Raji (cell line): ENCODE data around the gene CNTLN.

ENCODE experiments used
- POLR2A ChIP-seq: IDR thresholded peaks from 2 replicates; pipeline ENCODE4 v1.6.1; 2011; ENCODE audit warnings: low read depth, low read length, control low read depth; ENCODE audit not compliant: insufficient read depth

Gene CNTLN

DNA sequence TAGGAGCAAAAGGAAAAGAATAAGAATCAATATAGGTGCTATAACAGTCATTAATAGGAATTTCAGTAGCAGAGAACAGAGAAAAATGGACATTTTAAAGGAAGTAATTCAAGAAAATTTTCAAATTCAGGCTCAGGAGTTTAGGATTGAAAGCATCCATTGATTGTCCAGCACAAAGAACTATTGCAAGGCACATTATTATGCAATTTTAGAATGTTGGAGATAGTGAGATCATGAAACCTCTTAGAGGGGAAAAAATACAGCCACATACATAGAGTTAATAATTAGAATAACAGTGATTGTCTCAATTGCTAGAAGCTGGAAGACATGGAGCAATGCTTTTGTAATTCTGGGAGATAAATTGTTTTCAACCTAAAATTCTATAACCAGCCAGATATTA lies 31.5 kb downstream of the CNTLN start:
- no peak for TF ChIP-seq POLR2A

DNA sequence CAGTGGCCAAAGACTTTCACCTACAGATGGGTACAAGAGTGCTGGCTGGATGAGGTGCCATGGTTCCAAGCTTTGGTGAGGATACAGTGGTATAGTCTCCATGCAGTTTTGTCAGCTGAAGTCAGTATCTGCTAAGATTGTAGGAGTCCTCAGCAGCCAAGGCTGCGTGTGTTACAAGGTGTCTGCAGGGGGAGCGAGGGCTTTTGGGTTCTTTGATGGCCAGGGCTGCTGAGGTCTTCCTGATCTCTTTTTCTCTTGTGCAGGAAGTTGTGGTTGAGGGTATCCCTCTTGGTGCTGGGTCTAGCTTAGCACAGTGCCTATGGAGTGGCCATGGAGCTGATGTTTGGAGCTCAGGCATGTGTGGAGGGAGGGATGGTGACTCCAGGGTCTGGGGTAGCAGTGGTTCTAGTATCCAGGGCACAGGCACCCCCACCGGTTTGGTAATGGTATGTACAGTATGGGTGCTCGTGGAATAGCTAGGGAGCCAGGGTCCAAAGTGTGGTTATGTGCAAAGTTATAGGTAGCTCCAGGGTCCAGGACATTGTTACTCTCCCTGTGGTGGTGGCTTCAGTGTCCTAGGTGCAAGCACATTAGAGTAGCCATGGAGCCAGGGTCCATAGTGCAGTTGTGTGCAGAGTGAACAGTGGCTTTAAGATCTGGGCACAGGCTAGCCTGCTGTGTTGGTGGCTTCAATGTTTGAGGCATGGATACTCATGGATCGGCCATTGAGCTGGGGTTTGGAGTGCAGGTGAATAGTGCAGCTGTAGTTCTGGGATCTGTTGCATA lies 36.7 kb downstream of the CNTLN start:
- no peak for TF ChIP-seq POLR2A

DNA sequence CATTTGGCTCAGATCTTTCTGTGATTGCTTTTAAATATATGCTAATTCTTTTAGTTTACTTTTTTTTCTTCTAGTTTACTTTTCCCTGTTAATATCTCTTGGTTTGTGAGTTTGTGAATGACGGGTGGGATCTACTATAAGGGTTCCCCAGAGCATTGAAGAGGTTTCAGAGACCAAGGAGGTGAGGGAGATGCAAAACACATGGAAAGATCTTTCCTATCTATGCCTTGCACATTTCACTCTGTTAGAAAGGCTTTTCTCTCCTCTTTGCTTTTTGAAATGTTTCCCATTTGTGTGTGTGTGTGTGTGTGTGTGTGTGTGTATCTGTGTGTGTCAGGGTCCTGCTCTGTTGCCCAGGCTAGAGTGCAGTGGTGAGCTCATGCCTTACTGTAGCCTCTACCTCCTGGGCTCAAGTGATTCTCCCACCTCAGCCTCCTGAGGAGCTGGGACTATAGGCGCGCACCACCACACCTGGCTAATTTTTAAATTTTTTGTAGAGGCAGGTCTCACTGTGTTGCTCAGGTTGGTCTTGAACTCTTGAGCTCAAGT lies 50.7 kb downstream of the CNTLN start:
- TF ChIP-seq POLR2A, result no peak

DNA sequence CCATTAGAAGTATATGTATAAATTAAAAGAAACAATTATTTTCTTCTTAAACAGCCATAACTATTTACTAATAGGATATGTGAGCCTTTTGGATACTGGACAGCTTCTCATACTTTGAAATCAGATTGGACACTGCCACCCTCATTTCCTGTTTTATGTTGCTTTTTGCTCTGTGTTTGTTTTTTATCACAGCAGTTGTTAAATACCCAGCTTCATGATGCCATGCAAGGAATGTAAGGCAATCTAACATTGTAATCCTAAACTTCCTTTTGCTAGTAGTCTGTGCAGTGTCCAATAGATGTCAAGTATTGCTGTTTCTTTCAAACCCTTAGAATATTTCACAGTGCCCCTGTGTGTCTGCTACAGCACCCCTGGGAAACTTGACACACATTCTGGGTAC lies 56.2 kb downstream of the CNTLN start:
- no peak for TF ChIP-seq POLR2A

DNA sequence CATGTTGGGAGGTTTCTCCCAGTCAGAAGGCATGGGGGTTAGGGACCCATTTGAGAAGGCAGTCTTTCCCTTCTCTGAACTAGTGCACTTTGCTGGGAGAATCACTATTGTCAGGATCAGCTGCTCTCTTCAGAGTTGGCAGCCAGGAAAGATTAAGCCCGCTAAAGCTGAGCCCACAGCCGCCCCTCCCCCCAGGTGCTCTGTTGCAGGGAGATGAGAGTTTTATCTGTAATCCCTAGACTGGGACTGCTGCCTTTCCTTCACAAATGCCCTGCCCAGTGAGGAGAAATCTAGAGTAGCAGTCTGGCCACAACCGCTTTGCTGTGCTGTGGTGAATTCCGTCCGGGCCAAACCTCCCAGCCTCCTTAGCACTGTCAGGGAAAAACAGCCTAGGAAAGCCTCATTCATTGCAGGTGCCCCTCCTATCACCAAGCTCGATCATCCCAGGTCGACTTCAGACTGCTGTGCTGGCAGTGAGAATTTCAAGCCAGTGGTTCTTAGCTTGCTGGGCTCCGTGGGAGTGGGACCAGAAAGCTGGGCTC lies 69.8 kb downstream of the CNTLN start:
- no peak for TF ChIP-seq POLR2A

DNA sequence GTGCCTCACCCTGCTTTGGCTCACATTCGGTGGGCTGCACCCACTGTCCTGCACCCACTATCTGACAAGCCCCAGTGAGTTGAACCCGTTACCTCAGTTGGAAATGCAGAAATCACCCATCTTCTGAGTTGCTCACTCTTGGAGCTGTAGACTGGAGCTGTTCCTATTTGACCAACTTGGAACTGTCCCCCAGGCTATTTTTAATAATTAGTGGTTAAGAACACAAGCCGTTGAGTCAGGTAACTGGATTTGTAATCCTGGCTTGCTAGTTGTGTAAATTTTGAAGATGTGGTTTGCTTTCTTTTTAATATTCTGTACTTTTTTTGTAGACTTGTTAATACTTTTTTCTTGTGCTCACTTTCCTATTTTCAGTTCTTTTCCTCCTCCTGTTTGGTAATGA lies 81.2 kb downstream of the CNTLN start:
- no peak for TF ChIP-seq POLR2A

DNA sequence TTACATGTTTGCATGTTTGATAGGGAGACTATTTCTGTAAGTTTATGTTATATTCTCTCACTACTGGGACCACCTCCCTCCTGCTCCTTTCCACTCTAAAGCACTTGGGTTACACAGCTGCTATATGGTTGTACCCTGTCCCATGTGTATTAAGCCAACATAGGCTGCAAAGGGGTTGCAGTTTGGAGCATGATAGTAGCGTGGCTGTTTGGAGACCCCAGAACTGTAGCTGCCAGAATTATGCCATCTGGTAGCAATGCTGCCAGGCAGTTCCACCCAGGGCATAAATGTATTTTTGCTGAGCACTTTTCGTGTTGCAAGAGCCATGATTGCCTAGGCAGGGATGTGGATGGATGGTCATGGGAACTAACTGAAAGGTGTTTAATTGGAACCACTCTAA lies 81.8 kb downstream of the CNTLN start:
- no peak for TF ChIP-seq POLR2A

DNA sequence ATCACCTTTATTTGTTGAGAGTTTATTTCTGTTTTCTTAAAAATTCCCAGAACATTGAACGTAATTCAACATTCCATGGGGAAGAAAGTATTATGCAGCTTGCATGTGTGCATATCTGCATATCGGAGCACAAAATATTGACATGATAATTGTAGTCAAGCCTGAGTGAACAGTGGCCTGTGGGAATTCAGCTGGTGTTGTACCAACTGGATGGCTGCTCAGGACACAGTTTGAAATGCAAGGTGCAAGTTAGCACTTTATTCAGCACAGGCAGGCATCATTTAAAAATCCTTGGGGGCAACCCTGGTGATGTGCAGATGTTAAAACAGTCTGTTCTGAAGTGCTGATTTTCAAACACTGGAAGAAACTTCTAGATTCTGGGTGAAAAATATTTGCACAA lies 82.4 kb downstream of the CNTLN start:
- TF ChIP-seq POLR2A, result no peak

DNA sequence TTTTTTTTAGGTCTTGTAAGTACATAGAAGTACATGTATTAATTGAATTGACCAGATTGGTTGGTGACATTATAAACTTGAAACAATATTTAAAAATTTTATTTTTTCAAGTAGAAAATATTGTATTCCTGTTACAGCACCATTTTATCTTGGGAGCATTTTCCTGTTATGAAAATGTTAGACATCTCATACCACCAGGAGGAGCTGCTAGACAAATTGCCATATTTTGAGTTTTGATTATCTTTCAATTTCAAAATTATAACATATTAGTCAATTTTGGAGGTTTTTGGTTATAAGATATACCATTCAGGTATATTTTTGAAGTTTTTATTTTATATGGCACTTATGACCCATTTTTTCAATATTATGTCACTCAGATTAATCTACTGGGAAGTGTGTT lies 84.4 kb downstream of the CNTLN start:
- no peak for TF ChIP-seq POLR2A

DNA sequence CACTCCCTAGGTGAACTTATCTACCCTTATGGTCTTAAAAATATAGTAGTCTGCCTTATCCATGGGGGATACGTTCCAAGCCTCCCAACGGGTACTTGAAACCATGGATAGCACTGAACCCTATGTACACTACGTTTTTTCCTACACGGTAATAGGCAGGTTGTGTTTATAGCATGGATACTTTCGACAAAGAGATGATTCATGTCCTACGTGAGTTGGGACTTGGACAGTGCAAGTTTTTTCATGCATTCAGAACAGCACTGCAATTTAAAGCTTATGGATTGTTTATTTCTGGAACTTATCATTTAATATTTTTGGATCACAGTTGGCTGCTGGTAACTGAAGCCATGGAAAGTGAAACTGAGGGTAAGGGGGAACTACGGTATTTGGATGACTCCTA lies 88.1 kb downstream of the CNTLN start:
- no peak for TF ChIP-seq POLR2A

DNA sequence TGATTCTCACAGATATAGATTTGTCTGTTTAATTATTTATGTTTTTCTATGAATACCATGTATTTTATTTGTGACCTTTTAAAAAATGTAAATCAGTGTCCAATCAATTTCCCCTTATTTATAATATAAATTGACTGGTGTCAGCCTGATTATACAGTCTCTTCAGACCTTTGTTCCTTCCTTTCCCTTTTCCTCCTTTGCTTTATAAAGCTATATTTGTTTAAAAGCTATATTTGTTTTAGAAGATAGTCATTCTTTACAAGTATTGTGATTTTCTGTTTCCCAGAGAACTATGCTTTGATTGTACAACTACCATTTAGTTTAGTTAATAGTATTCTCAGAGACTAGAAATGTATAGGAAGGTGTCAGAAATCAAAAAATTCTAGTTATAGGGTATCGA lies 90.6 kb downstream of the CNTLN start:
- no peak for TF ChIP-seq POLR2A

DNA sequence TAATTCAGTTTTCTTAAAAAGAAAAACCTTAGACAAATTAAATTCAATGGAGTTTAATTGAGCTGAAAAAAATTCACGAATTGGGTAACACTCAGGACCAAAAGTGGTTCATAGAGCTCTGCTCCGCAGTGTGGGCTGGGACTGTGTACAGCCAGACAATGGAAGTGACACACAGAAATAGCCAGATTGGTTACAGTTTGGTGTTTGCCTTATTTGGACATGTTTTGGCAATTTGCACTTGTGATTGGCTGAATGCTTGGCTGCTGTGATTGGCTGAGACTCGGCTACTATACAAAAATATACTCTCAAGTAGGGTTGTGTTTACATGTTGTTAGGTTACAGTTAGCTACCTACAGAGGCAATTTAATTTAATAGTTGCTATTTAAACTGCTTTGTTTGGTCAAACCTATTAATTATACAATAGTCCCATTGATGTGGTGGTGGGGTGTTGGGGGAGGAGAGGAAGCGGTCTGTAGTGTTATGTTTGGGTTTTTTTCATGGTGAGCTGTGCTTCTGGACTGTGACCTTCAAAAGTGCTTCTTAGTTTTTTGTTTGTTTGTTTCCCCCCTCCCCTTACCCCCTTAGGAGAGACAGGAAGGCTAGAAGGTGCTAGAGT lies 95.2 kb downstream of the CNTLN start:
- no peak for TF ChIP-seq POLR2A

DNA sequence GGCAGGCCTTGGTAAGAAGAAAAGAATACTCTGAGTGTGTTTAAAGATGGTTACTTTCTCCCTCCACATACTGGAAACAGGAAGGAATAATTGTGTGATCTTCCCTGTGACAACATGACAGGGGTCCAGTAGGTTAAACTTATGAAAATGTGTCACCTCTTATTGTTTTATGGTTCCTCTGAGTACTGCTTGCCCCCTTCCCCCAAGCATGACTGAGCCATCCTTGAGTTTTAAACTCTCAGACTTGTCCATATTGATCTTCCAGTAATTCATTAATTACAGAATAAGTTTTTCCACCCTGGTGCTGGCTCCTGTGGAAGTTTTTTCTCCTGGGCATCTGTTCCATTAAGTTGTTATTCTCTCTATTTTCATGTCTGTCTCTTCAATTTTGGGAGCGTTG lies 95.8 kb downstream of the CNTLN start:
- no peak for TF ChIP-seq POLR2A

DNA sequence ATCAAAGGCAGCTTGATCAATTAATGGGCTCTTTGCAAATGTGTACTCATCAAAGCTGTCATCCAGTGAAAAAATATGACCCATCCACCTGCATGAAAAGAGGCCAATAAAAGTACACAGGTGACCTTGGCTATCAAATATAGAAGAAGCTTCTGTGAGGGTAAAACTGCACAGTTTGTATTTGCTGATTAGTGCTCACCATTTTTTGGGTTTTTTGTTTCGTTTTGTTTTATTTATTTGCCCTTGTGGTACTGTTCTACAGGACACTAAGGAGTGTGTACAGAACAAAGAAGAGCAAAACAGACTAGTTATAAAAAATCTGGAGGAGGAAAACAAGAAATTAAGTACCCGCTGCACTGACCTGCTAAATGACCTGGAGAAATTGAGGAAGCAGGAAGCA lies 101.3 kb downstream of the CNTLN start:
- TF ChIP-seq POLR2A, result no peak

DNA sequence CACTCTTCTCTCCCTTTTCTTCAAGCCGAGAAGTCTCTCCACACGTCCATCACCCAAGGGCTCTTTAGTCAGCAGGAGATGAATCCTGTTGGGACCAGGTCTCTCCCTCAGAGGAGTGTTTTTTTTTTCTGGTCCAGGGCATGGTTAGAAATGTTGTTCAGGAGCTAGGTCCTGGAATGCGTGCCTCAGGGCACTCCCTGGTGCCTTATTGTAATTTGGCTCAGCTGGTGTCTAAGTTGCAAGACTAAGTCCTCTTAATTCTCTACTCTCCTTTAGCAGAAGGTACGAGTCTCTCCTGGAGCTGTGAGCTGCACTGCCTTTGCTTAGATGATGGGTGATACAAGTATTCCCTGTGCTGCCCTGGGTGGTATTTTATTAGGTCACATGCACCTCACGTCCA lies 111.9 kb downstream of the CNTLN start:
- TF ChIP-seq POLR2A, result no peak

DNA sequence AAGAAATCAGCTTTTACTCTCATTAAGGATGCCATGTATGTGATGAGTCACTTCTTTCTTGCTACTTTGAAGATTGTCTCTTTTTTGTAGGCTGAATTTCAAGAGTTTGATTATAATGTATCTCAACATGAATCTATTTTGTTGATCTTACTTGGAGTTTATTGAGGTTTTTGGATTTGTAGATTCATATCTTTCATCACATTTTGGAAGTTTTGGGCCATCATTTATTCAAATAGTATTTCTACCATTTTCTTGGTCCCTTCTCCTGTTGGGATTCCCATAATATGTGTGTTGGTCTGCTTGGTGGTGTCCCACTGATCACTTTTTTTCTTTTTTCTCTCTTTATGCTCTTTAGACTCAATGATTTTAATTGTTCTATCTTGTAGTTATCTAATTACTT lies 116.3 kb downstream of the CNTLN start:
- no peak for TF ChIP-seq POLR2A
